MM.1S (cell line): ENCODE results near the gene KLHL28.

ENCODE experiments used
- CTCF ChIP-seq: fragments of 300-600 bp; sonication (generic); IDR thresholded peaks from 2 replicates; pipeline ENCODE4 v1.5.1; 2016; ENCODE audit warnings: antibody characterized with exemption, low read length, mixed read lengths
- EZH2 ChIP-seq: fragments of 300-600 bp; sonication (generic); optimal IDR thresholded peaks from 2 replicates; pipeline ENCODE3; 2017; ENCODE audit warnings: low read depth, mild to moderate bottlenecking, antibody characterized with exemption, low read length, mixed read lengths
- EZH2phosphoT487 ChIP-seq: fragments of 300-600 bp; sonication (generic); IDR thresholded peaks from 2 replicates; pipeline ENCODE4 v1.6.1; 2018; ENCODE audit warnings: antibody characterized with exemption, low read length

- no peak for TF ChIP-seq CTCF
- TF ChIP-seq EZH2phosphoT487, result no peak
- no peak for TF ChIP-seq EZH2
These were observed 20.8 kb upstream of the KLHL28 start for GRCh38 chr14:44982594-44982993.
